GM12872 (cell line): ENCODE results near the gene ICE1.

Experiments used
- CTCF ChIP-seq: IDR thresholded peaks from 3 replicates; pipeline ENCODE4 v1.5.1; 2011; ENCODE audit warnings: low read depth, mild to moderate bottlenecking, low read length, moderate library complexity; ENCODE audit not compliant: insufficient read depth

ICE1 gene

DNA sequence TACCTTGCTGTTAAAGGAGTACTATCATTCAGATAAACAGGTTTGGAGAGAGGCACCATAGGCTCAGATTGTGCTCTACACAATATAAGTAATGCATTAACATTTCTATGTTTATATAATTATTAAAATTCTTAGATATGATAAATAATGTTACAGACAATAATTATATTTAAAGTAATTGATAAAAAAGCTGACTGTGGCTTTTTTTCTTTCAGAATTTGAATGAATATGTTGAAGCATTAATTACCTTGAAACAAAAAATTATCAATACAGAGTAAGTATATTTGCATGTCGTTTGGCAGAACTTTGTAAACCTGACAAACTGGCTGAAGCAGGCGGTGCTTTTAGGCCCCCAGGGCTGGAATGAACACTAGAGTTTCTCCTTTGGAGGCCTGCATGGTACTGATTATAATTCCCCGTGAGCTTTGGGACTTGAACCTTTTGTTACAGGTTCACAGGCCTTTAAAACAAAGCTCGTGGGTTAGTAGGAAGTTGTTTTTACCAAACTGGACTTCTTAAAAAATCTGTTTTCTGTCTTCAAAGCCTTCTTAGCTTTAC is 13.8 kb downstream of the ICE1 start:
- no peak for TF ChIP-seq CTCF

DNA sequence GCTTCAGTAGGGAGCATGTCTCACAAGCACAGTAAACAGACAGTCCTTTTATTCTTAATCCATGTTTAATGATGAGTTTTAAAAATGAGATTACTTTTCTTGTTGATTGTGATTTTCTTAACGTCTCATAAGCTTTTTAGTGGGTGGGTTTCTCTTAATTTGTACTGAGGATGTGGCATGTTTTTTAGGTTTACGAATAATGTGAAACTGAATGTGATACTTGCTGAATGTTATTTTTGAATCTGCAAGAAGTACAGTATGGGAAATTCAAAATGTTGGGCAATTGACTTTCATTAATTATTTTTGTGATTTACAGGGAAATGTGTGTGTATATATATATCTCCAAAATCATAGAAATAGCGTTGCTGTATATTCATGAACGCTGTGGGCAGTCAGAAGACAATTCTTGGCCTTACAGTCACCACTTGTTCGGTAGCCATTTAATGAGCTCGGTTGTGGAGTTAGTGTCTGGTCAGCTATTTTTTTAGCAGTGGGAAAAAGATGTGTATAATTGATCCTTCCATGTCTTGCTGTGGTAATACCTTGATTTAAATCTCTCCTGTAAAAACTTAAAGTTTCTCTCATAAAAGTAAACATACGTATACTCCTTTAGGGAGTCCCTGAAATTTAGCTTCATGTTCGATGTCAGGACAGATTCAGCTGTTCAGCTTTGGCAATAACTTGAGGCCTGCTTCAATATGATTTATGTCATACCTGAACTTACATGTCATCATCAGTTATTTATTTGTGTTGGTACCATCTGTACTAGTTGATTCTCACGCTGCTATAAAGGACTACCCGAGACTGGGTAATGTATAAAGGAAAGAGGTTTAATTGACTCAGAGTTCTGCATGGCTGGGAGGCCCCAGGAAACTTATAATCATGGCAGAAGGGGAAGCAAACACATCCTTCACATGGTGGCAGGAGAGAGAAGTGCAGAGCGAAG is 15.0 kb downstream of the ICE1 start:
- TF ChIP-seq CTCF, result no peak

- no peak for TF ChIP-seq CTCF
Observed at GRCh38 chr5:5451863-5452262, 29.4 kb downstream of the ICE1 start.

- TF ChIP-seq CTCF, result no peak
Observed at GRCh38 chr5:5453131-5453530, 30.7 kb downstream of the ICE1 start.

DNA sequence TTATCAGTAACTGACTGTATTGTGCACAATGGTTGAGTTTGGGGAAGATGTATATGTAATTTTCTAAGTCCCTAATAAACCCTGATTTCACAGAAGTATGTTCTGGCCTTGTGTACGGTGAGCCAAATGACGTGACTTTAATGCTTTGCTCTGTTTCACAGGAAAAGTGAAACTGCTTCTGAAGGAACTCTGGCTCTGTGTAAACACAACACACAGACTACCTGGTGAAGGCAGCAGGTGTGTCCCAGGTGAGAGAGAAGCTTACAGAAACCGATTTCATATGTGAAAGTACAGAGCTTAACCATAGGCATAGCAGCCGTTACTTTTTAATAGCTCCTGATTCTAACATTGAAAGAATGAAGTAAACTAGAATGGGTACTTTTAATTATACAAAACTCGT is 31.9 kb downstream of the ICE1 start:
- TF ChIP-seq CTCF, result no peak

- no peak for TF ChIP-seq CTCF
Observed at GRCh38 chr5:5456858-5457257, 34.4 kb downstream of the ICE1 start.

GRCh38 chr5:5460311-5460710 is 37.8 kb downstream of the ICE1 start:
- TF ChIP-seq CTCF, result no peak
